ENCODE data around the gene LRFN2. TPM values are rescaled to one million over a fixed set of nuclear protein-coding genes. Genes with fewer than 3 reads are reported as not detected.

The LRFN2 gene
- total RNA-seq, 4 donors from 2014 or later: 0.83 TPM; not detected in 3

DNA sequence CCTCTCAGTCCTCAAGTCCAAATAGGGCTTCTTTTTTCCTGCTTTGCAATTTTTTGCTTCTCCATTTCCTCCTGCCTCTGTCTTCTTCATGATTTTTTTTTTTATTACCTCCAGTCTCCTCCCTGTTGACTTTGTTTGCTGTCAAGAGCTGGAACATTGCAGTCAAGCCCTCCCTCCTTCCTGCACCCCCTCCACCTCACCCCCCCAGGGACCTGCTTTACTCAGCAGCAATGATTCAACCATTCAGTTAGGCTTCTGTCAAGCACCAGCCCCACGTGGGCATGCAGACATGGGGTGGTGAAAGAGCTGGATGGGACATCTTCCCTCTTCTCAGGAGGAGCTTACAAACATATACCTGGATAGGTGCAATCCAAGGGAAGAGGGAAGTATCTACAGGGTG is 142.4 kb downstream of the LRFN2 start:
- DNase-seq: no peak
- Histone ChIP-seq H3K27ac (no peak overlapping the region), H3K4me1 (no peaks in the 10 kb centered on the region), H3K27me3 (no peaks in the 10 kb centered on the region), H3K4me3 (no peak overlapping the region), H3K36me3 (no peaks in the 10 kb centered on the region), H3K9me3 (no peaks in the 10 kb centered on the region)
- TF ChIP-seq, protein P1, sequence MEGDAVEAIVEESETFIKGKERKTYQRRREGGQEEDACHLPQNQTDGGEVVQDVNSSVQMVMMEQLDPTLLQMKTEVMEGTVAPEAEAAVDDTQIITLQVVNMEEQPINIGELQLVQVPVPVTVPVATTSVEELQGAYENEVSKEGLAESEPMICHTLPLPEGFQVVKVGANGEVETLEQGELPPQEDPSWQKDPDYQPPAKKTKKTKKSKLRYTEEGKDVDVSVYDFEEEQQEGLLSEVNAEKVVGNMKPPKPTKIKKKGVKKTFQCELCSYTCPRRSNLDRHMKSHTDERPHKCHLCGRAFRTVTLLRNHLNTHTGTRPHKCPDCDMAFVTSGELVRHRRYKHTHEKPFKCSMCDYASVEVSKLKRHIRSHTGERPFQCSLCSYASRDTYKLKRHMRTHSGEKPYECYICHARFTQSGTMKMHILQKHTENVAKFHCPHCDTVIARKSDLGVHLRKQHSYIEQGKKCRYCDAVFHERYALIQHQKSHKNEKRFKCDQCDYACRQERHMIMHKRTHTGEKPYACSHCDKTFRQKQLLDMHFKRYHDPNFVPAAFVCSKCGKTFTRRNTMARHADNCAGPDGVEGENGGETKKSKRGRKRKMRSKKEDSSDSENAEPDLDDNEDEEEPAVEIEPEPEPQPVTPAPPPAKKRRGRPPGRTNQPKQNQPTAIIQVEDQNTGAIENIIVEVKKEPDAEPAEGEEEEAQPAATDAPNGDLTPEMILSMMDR (IDR thresholded peaks at IDR 0.05): no peak
- TF ChIP-seq POLR2A (IDR thresholded peaks at IDR 0.05): no peak

DNA sequence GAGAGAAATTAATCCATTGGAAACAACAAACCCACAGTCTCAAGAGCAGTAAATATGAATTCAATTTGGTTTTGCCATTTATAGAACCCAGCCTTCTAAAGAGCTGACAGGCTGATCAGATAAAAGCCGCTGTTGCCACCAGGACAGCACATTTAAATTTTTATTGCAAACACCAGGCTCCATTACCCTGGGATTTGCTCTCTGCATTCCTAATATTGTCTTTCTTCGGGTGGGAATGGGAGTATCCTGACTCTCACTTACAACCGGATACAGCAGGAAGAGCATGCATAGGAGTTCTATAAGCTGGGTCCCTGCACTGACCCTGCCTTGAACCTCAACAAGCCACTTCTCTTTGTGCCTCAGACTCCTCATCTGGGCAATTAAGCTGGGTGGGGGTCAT is 142.9 kb downstream of the LRFN2 start:
- H3K9me3 ChIP-seq: no peaks in the 10 kb centered on the region

DNA sequence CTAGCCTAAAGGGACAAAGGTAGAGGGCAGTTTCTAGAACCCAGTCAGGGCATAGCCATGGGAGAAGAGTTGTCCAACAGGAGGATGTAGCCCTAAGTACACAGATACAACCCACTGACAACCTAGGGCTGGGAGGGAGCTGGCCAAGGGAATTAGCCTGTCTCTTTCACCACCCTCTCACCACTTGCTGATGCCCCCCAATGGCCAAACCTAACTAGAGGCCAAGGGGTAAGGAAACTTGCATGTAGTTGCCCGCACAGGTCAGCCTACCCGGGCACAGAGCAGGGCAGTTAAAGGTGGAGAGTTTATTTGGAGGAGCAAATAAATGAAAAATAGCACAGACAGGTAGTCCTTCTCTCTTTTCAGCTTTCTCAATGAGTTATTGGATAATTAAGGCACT is 143.3 kb downstream of the LRFN2 start:
- no peaks in the 10 kb centered on the region for H3K4me1 ChIP-seq
- H3K27me3 ChIP-seq: no peaks in the 10 kb centered on the region
- no peak for TF ChIP-seq POLR2A (IDR thresholded peaks at IDR 0.05)
- TF ChIP-seq, protein P1 (IDR thresholded peaks at IDR 0.05): no peak
- no peak for DNase-seq
- no peak overlapping the region for H3K27ac ChIP-seq
- H3K9me3 ChIP-seq: no peaks in the 10 kb centered on the region
- no peaks in the 10 kb centered on the region for H3K36me3 ChIP-seq
- H3K4me3 ChIP-seq: no peak overlapping the region

More for the DNA sequence above, 142.9 kb downstream of the LRFN2 start:
- no peak overlapping the region for H3K27ac ChIP-seq
- TF ChIP-seq POLR2A (IDR thresholded peaks at IDR 0.05): no peak
- TF ChIP-seq, protein P1 (IDR thresholded peaks at IDR 0.05): no peak
- no peaks in the 10 kb centered on the region for H3K27me3 ChIP-seq
- H3K4me3 ChIP-seq: no peak overlapping the region
- DNase-seq: no peak
- H3K4me1 ChIP-seq: no peaks in the 10 kb centered on the region
- H3K36me3 ChIP-seq: no peaks in the 10 kb centered on the region

DNA sequence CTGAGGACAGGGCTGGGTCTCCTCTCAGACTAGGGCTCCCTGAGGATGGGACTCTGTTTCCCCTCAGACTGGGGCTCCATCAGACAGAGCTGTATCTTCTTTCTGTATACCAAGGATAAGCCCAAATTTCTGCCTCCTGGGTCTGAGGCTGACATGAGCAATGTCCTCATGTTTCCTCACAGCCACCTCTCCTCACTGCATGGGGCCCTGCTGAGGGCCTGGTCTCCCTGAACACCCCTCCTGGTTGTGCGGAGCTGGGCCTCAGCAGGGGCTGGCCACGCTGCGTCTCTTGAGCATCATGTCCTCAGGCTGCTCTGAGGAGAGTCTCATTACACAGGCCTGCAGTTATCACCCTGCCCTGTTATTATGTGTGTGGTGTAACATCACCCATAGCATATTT is 144.6 kb downstream of the LRFN2 start:
- Histone ChIP-seq H3K27ac (no peak overlapping the region), H3K4me3 (no peak overlapping the region), H3K36me3 (no peaks in the 10 kb centered on the region), H3K4me1 (no peaks in the 10 kb centered on the region), H3K27me3 (no peaks in the 10 kb centered on the region), H3K9me3 (no peaks in the 10 kb centered on the region)
- DNase-seq: no peak
- TF ChIP-seq, protein P1 (IDR thresholded peaks at IDR 0.05): no peak
- TF ChIP-seq POLR2A (IDR thresholded peaks at IDR 0.05): no peak

DNA sequence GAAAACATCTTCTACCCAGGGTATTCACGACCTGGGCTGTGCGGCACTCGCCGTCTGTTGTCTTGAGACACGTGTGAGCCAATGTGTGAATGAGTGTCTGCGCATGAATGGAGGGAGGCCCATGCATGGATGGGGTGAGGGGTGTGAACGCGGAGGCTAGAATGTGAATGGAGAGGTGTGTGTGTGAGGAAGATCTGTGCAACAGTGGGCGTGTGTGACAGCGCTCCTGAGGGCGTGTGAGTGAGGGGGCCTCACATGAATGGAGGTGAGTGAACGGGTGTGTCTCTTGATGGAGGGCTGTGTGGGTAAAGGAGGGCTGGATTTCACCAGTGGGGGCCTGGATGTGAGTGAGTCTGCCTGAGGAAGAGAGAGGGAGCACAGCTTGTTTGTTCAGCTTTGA is 146.0 kb downstream of the LRFN2 start:
- Histone ChIP-seq H3K4me1 (no peaks in the 10 kb centered on the region), H3K9me3 (no peaks in the 10 kb centered on the region), H3K27ac (no peak overlapping the region), H3K4me3 (no peak overlapping the region), H3K36me3 (no peaks in the 10 kb centered on the region), H3K27me3 (no peaks in the 10 kb centered on the region)
- TF ChIP-seq POLR2A (IDR thresholded peaks at IDR 0.05): no peak
- TF ChIP-seq, protein P1 (IDR thresholded peaks at IDR 0.05): no peak
- DNase-seq: no peak

DNA sequence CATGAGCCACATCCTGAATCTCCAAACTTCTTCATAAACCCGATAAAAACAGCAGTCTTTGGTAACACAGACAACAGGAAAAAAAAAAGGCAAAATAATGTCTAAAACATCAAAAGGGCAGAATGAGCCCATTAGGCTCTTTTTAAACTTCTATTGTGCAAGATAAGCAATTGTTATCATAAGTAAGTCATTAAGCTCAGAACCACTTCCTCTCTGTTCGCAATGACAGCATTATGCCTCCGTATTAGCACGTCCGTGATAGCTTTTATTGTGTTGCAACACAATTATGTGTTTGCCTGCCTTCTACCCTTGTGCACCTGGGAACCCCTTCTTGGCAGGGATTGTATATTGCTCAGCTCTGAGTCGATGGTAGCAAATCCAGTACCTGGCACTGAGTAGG is 147.1 kb downstream of the LRFN2 start:
- Histone ChIP-seq H3K27me3 (no peaks in the 10 kb centered on the region), H3K9me3 (no peaks in the 10 kb centered on the region), H3K36me3 (no peaks in the 10 kb centered on the region), H3K4me1 (no peaks in the 10 kb centered on the region), H3K4me3 (no peak overlapping the region), H3K27ac (no peak overlapping the region)
- TF ChIP-seq POLR2A (IDR thresholded peaks at IDR 0.05): no peak
- TF ChIP-seq, protein P1 (IDR thresholded peaks at IDR 0.05): no peak
- no peak for DNase-seq
